T-helper 2 cell treated with Interferon-gamma antibody and Interleukin-4, amounts not matched to agents 5 μg/mL and 100 μg/mL, for 36 hours (primary cell): ENCODE measurements around the gene GNG12.

Source experiments
- DNase-seq: peaks from one replicate; pipeline ENCODE4 v3.0.0; 2021; ENCODE audit warnings: low spot score
- H3K27ac Mint-ChIP-seq: one replicate; pipeline ENCODE4 v1.8.0; 2021; ENCODE audit warnings: mild to moderate bottlenecking, mixed read lengths
- H3K27me3 Mint-ChIP-seq: one replicate; pipeline ENCODE4 v1.8.0; 2021; ENCODE audit warnings: low read depth, mixed read lengths
- H3K36me3 Mint-ChIP-seq: one replicate; pipeline ENCODE4 v1.8.0; 2021; ENCODE audit warnings: low read depth, mixed read lengths
- H3K4me1 Mint-ChIP-seq: one replicate; pipeline ENCODE4 v1.8.0; 2021; ENCODE audit warnings: low read depth, mixed read lengths
- H3K4me3 Mint-ChIP-seq: one replicate; pipeline ENCODE4 v1.8.0; 2022; ENCODE audit warnings: mild to moderate bottlenecking, moderate library complexity, mixed read lengths
- H3K9me3 Mint-ChIP-seq: one replicate; pipeline ENCODE4 v1.8.0; 2021; ENCODE audit warnings: mixed read lengths

Gene GNG12

GRCh38 chr1:67773462-67773861, 59.8 kb downstream of the GNG12 start:
- Mint-ChIP-seq H3K27ac (no peak overlapping the region), H3K4me3 (no peak overlapping the region), H3K4me1 (no peaks in the 10 kb centered on the region), H3K36me3 (no peaks in the 10 kb centered on the region), H3K27me3 (peaks cover 17% of the 10 kb centered on the region), H3K9me3 (no peaks in the 10 kb centered on the region)
- DNase-seq = no peak

- Mint-ChIP-seq H3K4me1 (no peaks in the 10 kb centered on the region), H3K9me3 (no peaks in the 10 kb centered on the region), H3K27me3 (peaks cover 24% of the 10 kb centered on the region), H3K4me3 (no peak overlapping the region), H3K27ac (no peak overlapping the region), H3K36me3 (no peaks in the 10 kb centered on the region)
- no peak for DNase-seq
These were observed 61.5 kb downstream of the GNG12 start for GRCh38 chr1:67771749-67772148.

- no peaks in the 10 kb centered on the region for H3K9me3 Mint-ChIP-seq
- no peak overlapping the region for H3K27ac Mint-ChIP-seq
- H3K4me3 Mint-ChIP-seq = no peak overlapping the region
- no peak for DNase-seq
- H3K27me3 Mint-ChIP-seq = peaks cover 24% of the 10 kb centered on the region
- no peaks in the 10 kb centered on the region for H3K36me3 Mint-ChIP-seq
- H3K4me1 Mint-ChIP-seq = no peaks in the 10 kb centered on the region
These were observed 62.1 kb downstream of the GNG12 start for GRCh38 chr1:67771152-67771551.

- DNase-seq = no peak
- Mint-ChIP-seq H3K4me1 (peaks cover 1% of the 10 kb centered on the region), H3K27me3 (peaks cover 15% of the 10 kb centered on the region), H3K27ac (no peak overlapping the region), H3K36me3 (no peaks in the 10 kb centered on the region), H3K9me3 (no peaks in the 10 kb centered on the region), H3K4me3 (no peak overlapping the region)
These were observed 63.5 kb downstream of the GNG12 start for GRCh38 chr1:67769633-67770256.

GRCh38 chr1:67768480-67768879, 64.8 kb downstream of the GNG12 start:
- Mint-ChIP-seq H3K27me3 (peaks cover 24% of the 10 kb centered on the region), H3K27ac (no peak overlapping the region), H3K4me1 (peaks cover 1% of the 10 kb centered on the region), H3K4me3 (no peak overlapping the region), H3K36me3 (no peaks in the 10 kb centered on the region), H3K9me3 (no peaks in the 10 kb centered on the region)
- no peak for DNase-seq

GRCh38 chr1:67767103-67767782, 66.0 kb downstream of the GNG12 start:
- Mint-ChIP-seq H3K4me1 (peaks cover 1% of the 10 kb centered on the region), H3K9me3 (no peaks in the 10 kb centered on the region), H3K36me3 (no peaks in the 10 kb centered on the region), H3K4me3 (no peak overlapping the region), H3K27ac (no peak overlapping the region), H3K27me3 (peaks cover 24% of the 10 kb centered on the region)
- DNase-seq = no peak

GRCh38 chr1:67766141-67766978, 66.9 kb downstream of the GNG12 start:
- Mint-ChIP-seq H3K9me3 (no peaks in the 10 kb centered on the region), H3K27ac (no peak overlapping the region), H3K36me3 (no peaks in the 10 kb centered on the region), H3K4me3 (peak overlapping the region; percentile 21), H3K4me1 (peaks cover 1% of the 10 kb centered on the region), H3K27me3 (peaks cover 29% of the 10 kb centered on the region)
- DNase-seq = no peak

GRCh38 chr1:67764633-67765032, 68.6 kb downstream of the GNG12 start:
- no peaks in the 10 kb centered on the region for H3K36me3 Mint-ChIP-seq
- peaks cover 29% of the 10 kb centered on the region for H3K27me3 Mint-ChIP-seq
- no peaks in the 10 kb centered on the region for H3K9me3 Mint-ChIP-seq
- peaks cover 1% of the 10 kb centered on the region for H3K4me1 Mint-ChIP-seq
- no peak overlapping the region for H3K4me3 Mint-ChIP-seq
- H3K27ac Mint-ChIP-seq = no peak overlapping the region
- no peak for DNase-seq

GRCh38 chr1:67761730-67762129, 71.5 kb downstream of the GNG12 start:
- H3K27ac Mint-ChIP-seq = no peak overlapping the region

GRCh38 chr1:67761091-67761490, 72.2 kb downstream of the GNG12 start:
- H3K4me3 Mint-ChIP-seq = no peak overlapping the region
- H3K27ac Mint-ChIP-seq = no peak overlapping the region
- DNase-seq = no peak
- H3K27me3 Mint-ChIP-seq = peaks cover 19% of the 10 kb centered on the region
- H3K36me3 Mint-ChIP-seq = no peaks in the 10 kb centered on the region
- peaks cover 1% of the 10 kb centered on the region for H3K4me1 Mint-ChIP-seq
- H3K9me3 Mint-ChIP-seq = no peaks in the 10 kb centered on the region

More at GRCh38 chr1:67761730-67762129, 71.5 kb downstream of the GNG12 start:
- Mint-ChIP-seq H3K36me3 (no peaks in the 10 kb centered on the region), H3K4me1 (peaks cover 1% of the 10 kb centered on the region), H3K9me3 (no peaks in the 10 kb centered on the region), H3K27me3 (peaks cover 19% of the 10 kb centered on the region), H3K4me3 (no peak overlapping the region)
- no peak for DNase-seq

GRCh38 chr1:67760030-67760821, 73.0 kb downstream of the GNG12 start:
- H3K9me3 Mint-ChIP-seq = no peaks in the 10 kb centered on the region
- no peaks in the 10 kb centered on the region for H3K36me3 Mint-ChIP-seq
- H3K27me3 Mint-ChIP-seq = peaks cover 19% of the 10 kb centered on the region
- no peaks in the 10 kb centered on the region for H3K4me1 Mint-ChIP-seq
- no peak for DNase-seq
- no peak overlapping the region for H3K4me3 Mint-ChIP-seq
- H3K27ac Mint-ChIP-seq = no peak overlapping the region

GRCh38 chr1:67759692-67760029, 73.6 kb downstream of the GNG12 start:
- Mint-ChIP-seq H3K9me3 (no peaks in the 10 kb centered on the region), H3K4me1 (peaks cover under 1% of the 10 kb centered on the region), H3K4me3 (no peak overlapping the region), H3K36me3 (no peaks in the 10 kb centered on the region), H3K27me3 (peaks cover 17% of the 10 kb centered on the region), H3K27ac (no peak overlapping the region)
- no peak for DNase-seq

GRCh38 chr1:67759066-67759465, 74.2 kb downstream of the GNG12 start:
- no peaks in the 10 kb centered on the region for H3K9me3 Mint-ChIP-seq
- peaks cover 6% of the 10 kb centered on the region for H3K4me1 Mint-ChIP-seq
- no peak for DNase-seq
- no peak overlapping the region for H3K4me3 Mint-ChIP-seq
- no peaks in the 10 kb centered on the region for H3K36me3 Mint-ChIP-seq
- no peak overlapping the region for H3K27ac Mint-ChIP-seq
- peaks cover 12% of the 10 kb centered on the region for H3K27me3 Mint-ChIP-seq

- peaks cover 4% of the 10 kb centered on the region for H3K27me3 Mint-ChIP-seq
- H3K36me3 Mint-ChIP-seq = no peaks in the 10 kb centered on the region
- peaks cover 10% of the 10 kb centered on the region for H3K4me1 Mint-ChIP-seq
- H3K4me3 Mint-ChIP-seq = no peak overlapping the region
- DNase-seq = no peak
- no peaks in the 10 kb centered on the region for H3K9me3 Mint-ChIP-seq
- H3K27ac Mint-ChIP-seq = no peak overlapping the region
These were observed 77.6 kb downstream of the GNG12 start for GRCh38 chr1:67755619-67756018.
